Smooth muscle cell (in vitro differentiated cells): ENCODE results near the gene MRPL28. TPM values are rescaled to one million over a fixed set of nuclear protein-coding genes. Genes with fewer than 3 reads are reported as not detected.

ENCODE experiments used
- DNase-seq: peaks from one replicate; lab custom pipeline; 2025; ENCODE audit not compliant: unreplicated experiment; lab: John Stamatoyannopoulos, UW
- H2AFZ ChIP-seq: fragments of 200-600 bp; sonication (generic); 2 replicates; pipeline ENCODE4 v1.6.0; 2016; ENCODE audit warnings: antibody characterized with exemption, low read depth, mild to moderate bottlenecking
- H3F3A ChIP-seq: fragments of 200-600 bp; sonication (generic); 2 replicates; pipeline ENCODE4 v1.6.0; 2017; ENCODE audit warnings: antibody characterized with exemption, low read depth
- H3K27ac ChIP-seq: fragments of 200-600 bp; sonication (generic); 2 replicates; pipeline ENCODE4 v1.5.1; 2016; ENCODE audit warnings: low read depth, mild to moderate bottlenecking
- H3K27me3 ChIP-seq: fragments of 200-600 bp; sonication (generic); 2 replicates; pipeline ENCODE4 v1.6.1; 2016; ENCODE audit warnings: low read depth, mild to moderate bottlenecking
- H3K36me3 ChIP-seq: fragments of 200-600 bp; sonication (generic); 2 replicates; pipeline ENCODE4 v1.5.1; 2016; ENCODE audit warnings: low read depth
- H3K4me1 ChIP-seq: fragments of 200-600 bp; sonication (generic); 2 replicates; pipeline ENCODE4 v1.5.1; 2016; ENCODE audit warnings: low read depth
- H3K4me2 ChIP-seq: fragments of 200-600 bp; sonication (generic); 2 replicates; pipeline ENCODE4 v1.6.0; 2016; ENCODE audit warnings: mild to moderate bottlenecking
- H3K4me3 ChIP-seq: fragments of 200-600 bp; sonication (generic); 2 replicates; pipeline ENCODE4 v1.5.1; 2016; ENCODE audit warnings: mild to moderate bottlenecking
- H3K79me2 ChIP-seq: fragments of 200-600 bp; sonication (generic); 2 replicates; pipeline ENCODE4 v1.6.0; 2016; ENCODE audit warnings: low read depth, mild to moderate bottlenecking
- H3K9ac ChIP-seq: fragments of 200-600 bp; sonication (generic); 2 replicates; pipeline ENCODE4 v1.6.0; 2016; ENCODE audit warnings: low read depth
- H3K9me3 ChIP-seq: fragments of 200-600 bp; sonication (generic); replicated peaks from 2 replicates; pipeline ENCODE4 v1.5.1; 2016; ENCODE audit warnings: low read depth
- H4K20me1 ChIP-seq: fragments of 200-600 bp; sonication (generic); 2 replicates; pipeline ENCODE4 v1.6.0; 2016; ENCODE audit warnings: low read depth
- CTCF ChIP-seq: fragments of 200-600 bp; sonication (generic); IDR thresholded peaks from 2 replicates; pipeline ENCODE4 v1.5.1; 2017; ENCODE audit warnings: borderline replicate concordance, mild to moderate bottlenecking, antibody characterized with exemption; ENCODE audit not compliant: insufficient read depth, poor library complexity, severe bottlenecking
- WGBS: methylation state at CpG from one replicate; pipeline ENCODE4 v1.1.7; 2016; ENCODE audit warnings: low lambda C conversion rate; 5-methylcytosine and 5-hydroxymethylcytosine counted together
- polyA plus RNA-seq: library from polyadenylated mRNA; unstranded; fragments of >200 nt; fragmentation: Nextera tagmentation; extraction: Ambion mirVana; gene quantifications from 2 replicates; pipeline ENCODE4 v1.2.1, GENCODE V29; 2016
- total RNA-seq: library from RNA; depleted of rRNA; stranded (reverse); fragments of >200 nt; gene quantifications from 2 replicates; pipeline ENCODE4 v1.2.3, GENCODE V29; 2014

Gene MRPL28
- total and polyA plus RNA-seq, 2 experiments from 2014 or later, result 84.6 to 155 TPM

- Histone ChIP-seq H3F3A (no peaks in the 10 kb centered on the region), H3K36me3 (no peaks in the 10 kb centered on the region), H2AFZ (no peak overlapping the region), H3K9me3 (no peaks in the 10 kb centered on the region), H3K27ac (no peak overlapping the region), H3K4me1 (peaks cover 8% of the 10 kb centered on the region), H3K27me3 (no peaks in the 10 kb centered on the region), H4K20me1 (no peaks in the 10 kb centered on the region), H3K9ac (no peak overlapping the region), H3K4me2 (peak overlapping the region; percentile 89), H3K79me2 (peaks cover 2% of the 10 kb centered on the region), H3K4me3 (peak overlapping the region; percentile 52)
- WGBS, result 54% methylated on average over 37 of the region's 44 CpGs
- DNase-seq, result no peak
- TF ChIP-seq CTCF, result no peak
Measured at GRCh38 chr16:369866-370436, 387 bp downstream of the MRPL28 start.

- Histone ChIP-seq H3K9ac (no peak overlapping the region), H3K79me2 (peaks cover 2% of the 10 kb centered on the region), H4K20me1 (no peaks in the 10 kb centered on the region), H3K4me2 (peak overlapping the region; percentile 89), H3K4me3 (no peak overlapping the region), H3K27me3 (no peaks in the 10 kb centered on the region), H2AFZ (no peak overlapping the region), H3F3A (no peaks in the 10 kb centered on the region), H3K36me3 (no peaks in the 10 kb centered on the region), H3K27ac (no peak overlapping the region), H3K9me3 (no peaks in the 10 kb centered on the region), H3K4me1 (peaks cover 8% of the 10 kb centered on the region)
- TF ChIP-seq CTCF, result no peak
- WGBS, result 96% methylated on average over 20 of the region's 20 CpGs
- no peak for DNase-seq
Measured at GRCh38 chr16:369275-369865, 968 bp downstream of the MRPL28 start.

GRCh38 chr16:368388-369158, 1.8 kb downstream of the MRPL28 start:
- H3K4me1 ChIP-seq, result peaks cover 8% of the 10 kb centered on the region
- no peak overlapping the region for H2AFZ ChIP-seq
- no peak for TF ChIP-seq CTCF
- H3K36me3 ChIP-seq, result no peaks in the 10 kb centered on the region
- DNase-seq, result no peak
- no peak overlapping the region for H3K4me2 ChIP-seq
- H3K27ac ChIP-seq, result no peak overlapping the region
- H3K9me3 ChIP-seq, result no peaks in the 10 kb centered on the region
- no peaks in the 10 kb centered on the region for H4K20me1 ChIP-seq
- H3F3A ChIP-seq, result no peaks in the 10 kb centered on the region
- no peak overlapping the region for H3K9ac ChIP-seq
- no peaks in the 10 kb centered on the region for H3K27me3 ChIP-seq
- WGBS, result 97% methylated on average over 29 of the region's 29 CpGs
- peaks cover 2% of the 10 kb centered on the region for H3K79me2 ChIP-seq
- H3K4me3 ChIP-seq, result no peak overlapping the region
